Iris pigment epithelial cell (primary cell): ENCODE measurements around the gene SLC6A2.
"Not testable (repeated sequence)": the region's sequence is repeated elsewhere in the genome, so short reads cannot be mapped to it uniquely, and the experiment has no call there.

Experiments used
- DNase-seq: peaks from one replicate; pipeline ENCODE4 v3.0.0-alpha.2; 2011; ENCODE audit warnings: low read depth

The SLC6A2 gene

DNA sequence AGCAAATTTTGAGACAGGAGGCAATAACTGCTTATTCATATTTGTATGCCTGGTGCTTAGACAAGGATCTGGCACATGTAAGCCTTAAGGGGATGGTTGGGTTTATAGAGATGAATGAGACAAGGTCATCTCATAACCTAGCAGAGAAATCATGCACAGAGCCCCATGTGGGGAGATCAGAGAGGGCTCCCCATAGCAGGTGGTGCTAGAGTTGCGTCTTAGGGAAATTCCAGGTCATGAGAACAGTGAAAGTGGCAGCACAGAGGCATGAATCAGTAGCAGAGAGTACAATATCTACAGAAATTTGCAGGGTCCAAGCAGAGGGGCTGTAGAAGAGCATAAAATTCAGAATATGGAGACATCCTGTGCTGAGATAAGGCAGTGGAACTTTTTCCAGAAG lies 57.3 kb downstream of the SLC6A2 start:
- no peak for DNase-seq

GRCh38 chr16:55717326-55717725 lies 61.5 kb downstream of the SLC6A2 start:
- DNase-seq = no peak

- no peak for DNase-seq
Observed at GRCh38 chr16:55725055-55725777, 69.4 kb downstream of the SLC6A2 start.

- DNase-seq = no peak
Observed at GRCh38 chr16:55728797-55729196, 73.0 kb downstream of the SLC6A2 start.

DNA sequence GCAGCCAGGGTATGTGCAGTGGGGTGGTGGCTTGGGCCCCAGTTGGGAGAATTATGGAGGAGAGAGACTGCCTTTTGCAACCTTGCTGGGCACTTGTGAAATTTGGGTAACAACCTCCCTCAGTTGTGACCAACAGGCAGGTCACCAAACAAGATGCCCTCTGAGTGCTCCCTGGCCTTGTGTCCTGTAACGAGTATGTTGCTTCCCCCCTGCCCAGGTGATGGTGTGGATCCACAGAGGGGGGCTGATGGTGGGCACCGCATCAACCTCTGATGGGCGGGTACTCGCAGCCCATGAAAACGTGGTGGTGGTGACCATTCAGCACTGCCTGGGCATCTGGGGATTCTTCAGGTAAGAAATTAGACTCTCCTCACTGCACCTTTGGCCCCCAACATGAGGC lies 74.3 kb downstream of the SLC6A2 start:
- no peak for DNase-seq

DNA sequence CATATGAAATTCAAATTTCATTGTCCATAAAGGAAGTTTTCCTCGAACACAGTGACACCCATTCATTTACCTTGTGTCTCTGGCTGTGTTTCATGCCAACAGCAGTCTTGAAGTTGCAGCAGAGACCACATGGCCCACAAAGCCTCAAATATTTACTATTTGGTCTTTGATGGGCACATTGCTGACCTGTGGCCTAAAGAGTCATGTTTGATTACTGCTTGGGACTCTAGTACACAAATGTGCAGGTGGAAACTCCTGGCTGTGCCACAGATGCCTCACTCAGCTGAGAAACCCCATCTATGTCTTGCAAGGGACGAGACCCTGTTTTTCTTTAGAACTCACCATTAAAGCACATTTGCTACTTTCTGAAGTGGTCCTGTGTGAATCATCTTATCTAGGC lies 76.7 kb downstream of the SLC6A2 start:
- DNase-seq = no peak

DNA sequence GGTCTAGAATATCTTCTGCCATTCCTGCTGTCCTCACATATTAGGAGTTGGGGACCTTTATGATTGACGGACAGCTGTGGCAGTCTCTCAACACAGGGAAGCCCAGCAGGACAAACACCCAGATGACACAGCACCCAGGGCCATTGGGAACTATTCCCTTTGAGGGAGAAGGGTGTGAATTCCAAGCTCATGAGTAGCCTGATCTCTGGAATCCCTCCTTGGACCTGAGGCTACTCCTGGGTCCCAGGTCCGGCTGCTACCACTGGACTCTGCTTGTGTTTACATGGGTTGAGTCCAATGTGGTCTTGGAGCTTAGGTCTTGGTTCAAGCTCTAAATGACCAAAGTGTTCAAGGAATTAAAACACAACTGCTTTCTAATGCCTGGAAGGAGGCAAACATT lies 78.9 kb downstream of the SLC6A2 start:
- DNase-seq = no peak

DNA sequence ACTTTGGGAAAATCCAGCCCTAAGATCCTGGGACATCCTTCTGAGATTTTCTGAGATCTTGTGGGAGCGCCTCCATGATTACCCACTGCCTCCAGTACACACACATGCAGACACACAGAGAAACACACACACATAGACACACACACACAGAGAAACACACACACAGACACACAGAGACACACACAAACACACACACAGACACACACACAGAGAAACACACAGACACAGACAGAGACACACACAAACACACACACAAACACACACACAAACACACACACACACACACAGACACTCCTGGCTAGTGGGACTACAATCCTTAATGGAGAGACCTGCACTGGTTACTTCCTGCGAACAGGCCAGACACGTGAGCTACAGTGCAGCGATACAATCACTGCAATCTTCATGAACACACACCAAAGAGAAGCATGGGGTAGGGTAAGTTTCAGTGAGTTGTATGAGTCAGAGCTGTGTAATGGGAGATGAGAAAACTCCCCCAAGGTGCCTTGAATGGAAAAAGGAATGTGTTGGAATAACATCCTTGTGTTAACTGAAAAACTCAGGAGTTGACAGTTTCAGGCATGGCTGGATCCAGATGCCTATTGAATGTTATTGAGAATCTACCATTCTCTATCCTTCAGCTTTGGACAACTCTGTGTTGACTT lies 79.5 kb downstream of the SLC6A2 start:
- no peak for DNase-seq

DNA sequence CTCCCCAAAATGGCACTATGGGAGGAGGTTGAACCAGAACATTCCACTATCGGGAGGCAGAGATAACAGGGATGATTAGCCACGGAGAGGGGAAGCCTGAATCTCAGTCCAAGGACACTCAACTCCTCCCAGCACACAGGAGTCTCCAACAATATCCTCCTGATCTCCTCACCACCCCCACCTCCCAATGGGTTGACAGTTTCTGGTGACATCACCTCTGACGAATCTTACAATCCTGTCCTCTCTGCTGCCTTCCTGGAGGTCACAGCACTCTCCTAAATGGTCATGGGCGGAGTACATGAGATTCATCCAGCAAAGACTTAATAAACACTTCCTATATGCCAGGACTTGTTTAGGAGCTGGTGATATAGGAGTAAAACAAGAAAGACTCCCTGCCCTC lies 80.9 kb downstream of the SLC6A2 start:
- no peak for DNase-seq

DNA sequence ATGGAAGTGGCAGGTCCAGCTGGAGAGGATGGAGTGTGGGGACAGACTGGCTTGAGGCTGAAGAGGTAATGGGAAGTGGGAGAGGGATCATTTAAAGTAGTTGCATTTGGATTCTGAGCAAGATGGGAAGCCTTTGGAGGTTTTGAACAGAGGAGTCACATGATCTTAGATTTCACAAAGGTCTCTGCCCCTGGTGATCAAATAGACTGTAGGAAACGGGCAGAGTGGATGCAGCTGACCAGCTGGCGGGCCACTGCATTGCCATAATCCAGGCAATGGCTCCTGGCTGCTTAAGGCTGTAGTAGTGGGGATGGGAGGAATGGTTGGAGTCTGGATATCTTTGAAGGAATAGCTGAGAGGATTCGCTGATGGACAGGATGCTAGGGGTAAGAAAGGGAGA lies 81.5 kb downstream of the SLC6A2 start:
- DNase-seq = no peak

GRCh38 chr16:55737966-55738365 lies 82.2 kb downstream of the SLC6A2 start:
- DNase-seq = no peak

DNA sequence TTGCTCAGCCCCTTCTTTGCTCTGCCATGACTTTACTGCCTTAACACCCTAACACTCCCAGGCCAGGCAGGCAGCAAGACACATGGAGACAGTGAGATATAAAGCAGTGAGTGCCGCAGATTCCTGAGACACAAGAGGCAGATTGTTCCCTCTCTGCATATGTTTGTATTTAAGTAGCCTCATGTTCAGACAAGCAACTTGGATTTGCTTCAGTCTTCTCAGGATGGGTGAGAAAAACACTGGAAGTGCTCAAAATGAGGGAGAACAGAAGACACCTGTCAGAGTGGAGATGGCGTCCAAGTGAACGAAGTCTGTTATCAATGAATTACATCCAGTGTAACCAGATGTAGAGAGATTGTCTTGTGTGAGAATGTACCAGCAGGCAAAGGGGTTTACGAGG lies 90.3 kb downstream of the SLC6A2 start:
- DNase-seq = no peak

DNA sequence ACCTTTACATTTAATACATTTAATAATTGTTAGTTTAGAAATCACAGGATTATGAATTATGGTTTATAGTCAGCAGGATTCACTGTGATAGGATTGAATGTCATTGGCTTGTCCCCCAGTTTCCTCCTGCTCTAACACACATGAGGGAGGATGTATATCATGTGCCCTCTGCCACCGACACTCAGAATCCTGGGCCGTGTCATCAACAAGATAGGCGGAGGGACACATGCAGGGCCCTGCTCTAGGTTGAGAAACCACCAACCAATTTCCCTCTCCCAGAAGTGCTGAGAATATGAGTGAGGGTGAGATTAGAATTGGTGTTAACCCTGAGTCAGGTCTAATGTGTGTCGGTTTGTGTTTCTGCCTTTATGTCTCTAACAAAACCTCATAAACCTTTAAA lies 92.0 kb downstream of the SLC6A2 start:
- DNase-seq = no peak

GRCh38 chr16:55752465-55753144 lies 96.8 kb downstream of the SLC6A2 start:
- DNase-seq = not testable (repeated sequence)

DNA sequence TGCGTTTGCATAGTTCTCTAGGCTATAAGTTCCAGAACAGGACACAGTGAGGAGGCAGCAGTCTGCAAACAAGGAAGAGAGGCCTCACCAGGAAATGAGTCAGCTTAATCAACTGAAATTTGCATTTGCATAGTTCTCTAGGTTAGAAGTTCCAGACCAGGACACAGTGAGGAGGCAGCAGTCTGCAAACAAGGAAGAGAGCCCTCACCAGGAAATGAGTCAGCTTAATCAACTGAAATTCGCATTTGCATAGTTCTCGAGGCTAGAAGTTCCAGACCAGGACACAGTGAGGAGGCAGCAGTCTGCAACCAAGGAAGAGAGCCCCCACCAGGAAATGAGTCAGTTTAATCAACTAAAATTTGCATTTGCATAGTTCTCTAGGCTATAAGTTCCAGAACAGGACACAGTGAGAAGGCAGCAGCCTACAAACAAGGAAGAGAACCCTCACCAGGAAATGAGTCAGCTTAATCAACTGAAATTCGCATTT lies 97.4 kb downstream of the SLC6A2 start:
- DNase-seq = not testable (repeated sequence)
